Measurements from ENCODE around the gene STAT4.
"Not testable (repeated sequence)": the region's sequence is repeated elsewhere in the genome, so short reads cannot be mapped to it uniquely, and the experiment has no call there.

STAT4 gene

GRCh38 chr2:190999058-190999457, 151.7 kb downstream of the STAT4 start:
- H3K9me3 Mint-ChIP-seq = peaks cover 3% of the 10 kb centered on the region
- H3K27ac Mint-ChIP-seq = no peak overlapping the region
- peaks cover 90% of the 10 kb centered on the region for H3K36me3 Mint-ChIP-seq (ENCODE audit: low read depth)
- DNase-seq = no peak
- TF ChIP-seq CTCF (IDR thresholded peaks at IDR 0.05) = no peak
- H3K4me1 Mint-ChIP-seq = no peaks in the 10 kb centered on the region
- no peak overlapping the region for H3K4me3 Mint-ChIP-seq
- H3K27me3 Mint-ChIP-seq (ENCODE audit: low read depth, poor library complexity) = no peaks in the 10 kb centered on the region

- Mint-ChIP-seq H3K9me3 (no peaks in the 10 kb centered on the region), H3K36me3 (ENCODE audit: low read depth) (peaks cover 87% of the 10 kb centered on the region), H3K27ac (no peak overlapping the region), H3K4me1 (no peaks in the 10 kb centered on the region), H3K27me3 (ENCODE audit: low read depth, poor library complexity) (no peaks in the 10 kb centered on the region), H3K4me3 (no peak overlapping the region)
- DNase-seq = no peak
- TF ChIP-seq CTCF (IDR thresholded peaks at IDR 0.05) = no peak
Observed at GRCh38 chr2:190997526-190998113, 153.2 kb downstream of the STAT4 start.

GRCh38 chr2:190996947-190997346, 153.8 kb downstream of the STAT4 start:
- TF ChIP-seq CTCF (IDR thresholded peaks at IDR 0.05) = no peak
- peaks cover 86% of the 10 kb centered on the region for H3K36me3 Mint-ChIP-seq (ENCODE audit: low read depth)
- no peak for DNase-seq
- H3K4me3 Mint-ChIP-seq = no peak overlapping the region
- no peaks in the 10 kb centered on the region for H3K4me1 Mint-ChIP-seq
- H3K27ac Mint-ChIP-seq = peak overlapping the region; percentile 17
- H3K27me3 Mint-ChIP-seq (ENCODE audit: low read depth, poor library complexity) = no peaks in the 10 kb centered on the region
- no peaks in the 10 kb centered on the region for H3K9me3 Mint-ChIP-seq

GRCh38 chr2:190996338-190996946, 154.4 kb downstream of the STAT4 start:
- Mint-ChIP-seq H3K4me1 (no peaks in the 10 kb centered on the region), H3K9me3 (no peaks in the 10 kb centered on the region), H3K4me3 (no peak overlapping the region), H3K27ac (no peak overlapping the region), H3K27me3 (ENCODE audit: low read depth, poor library complexity) (no peaks in the 10 kb centered on the region), H3K36me3 (ENCODE audit: low read depth) (peaks cover 83% of the 10 kb centered on the region)
- DNase-seq = no peak
- TF ChIP-seq CTCF (IDR thresholded peaks at IDR 0.05) = peak; percentile 61

GRCh38 chr2:190995315-190995714, 155.5 kb downstream of the STAT4 start:
- not testable (repeated sequence) for DNase-seq

GRCh38 chr2:190994148-190994547, 156.6 kb downstream of the STAT4 start:
- H3K4me1 Mint-ChIP-seq = peaks cover 7% of the 10 kb centered on the region
- no peak for DNase-seq
- H3K9me3 Mint-ChIP-seq = no peaks in the 10 kb centered on the region
- H3K36me3 Mint-ChIP-seq (ENCODE audit: low read depth) = peaks cover 79% of the 10 kb centered on the region
- TF ChIP-seq CTCF (IDR thresholded peaks at IDR 0.05) = no peak
- no peak overlapping the region for H3K27ac Mint-ChIP-seq
- no peak overlapping the region for H3K4me3 Mint-ChIP-seq
- no peaks in the 10 kb centered on the region for H3K27me3 Mint-ChIP-seq (ENCODE audit: low read depth, poor library complexity)

More at GRCh38 chr2:190995315-190995714, 155.5 kb downstream of the STAT4 start:
- H3K9me3 Mint-ChIP-seq; H3K4me3 Mint-ChIP-seq; H3K27ac Mint-ChIP-seq; H3K4me1 Mint-ChIP-seq; H3K27me3 Mint-ChIP-seq (ENCODE audit: low read depth, poor library complexity): not testable (repeated sequence)
- H3K36me3 Mint-ChIP-seq (ENCODE audit: low read depth) = peaks cover 79% of the 10 kb centered on the region

All from nephron progenitor cell (in vitro differentiated cells).